HepG2 (cell line): Measurements from ENCODE around the gene TMEM120A. TPM values are rescaled to one million over a fixed set of nuclear protein-coding genes. Genes with fewer than 3 reads are reported as not detected.

Source experiments
- CEBPG ChIP-seq: IDR thresholded peaks from 2 replicates; pipeline ENCODE4 v1.6.1; 2016
- FOSL2 ChIP-seq: sonication (generic); formaldehyde crosslinking; IDR thresholded peaks from 2 replicates; pipeline ENCODE4 v1.4.0; 2020; ENCODE audit warnings: missing genetic modification reagents
- FOXA3 ChIP-seq: IDR thresholded peaks from 2 replicates; pipeline ENCODE4 v1.6.1; 2016; ENCODE audit warnings: missing genetic modification reagents, missing compliant biosample characterization
- FOXJ3 ChIP-seq: sonication (generic); formaldehyde crosslinking; IDR thresholded peaks from 2 replicates; pipeline ENCODE4 v1.4.0; 2020; ENCODE audit warnings: missing genetic modification reagents, mild to moderate bottlenecking, borderline replicate concordance
- ZBTB7A ChIP-seq: sonication (generic); formaldehyde crosslinking; IDR thresholded peaks from 2 replicates; pipeline ENCODE4 v1.8.0; 2022; ENCODE audit warnings: mild to moderate bottlenecking, missing genetic modification reagents
- ZNF607 ChIP-seq: sonication (generic); formaldehyde crosslinking; IDR thresholded peaks from 2 replicates; pipeline ENCODE4 v1.5.1; 2020; ENCODE audit warnings: missing genetic modification reagents, mild to moderate bottlenecking, borderline replicate concordance
- polyA plus RNA-seq, 8 experiments: library from polyadenylated mRNA; depleted of rRNA in 3 of 8; stranded (reverse) in 7 of 8; unstranded in 1 of 8; fragments of >200 nt; fragmentation: Illumina TruSeq in 4 of 8; extraction: Trizol in 4 of 8; gene quantifications; 2 replicates each; pipeline versions ENCODE4 v1.2.1 to v1.2.3, GENCODE V29; 2011 to 2016; ENCODE audit warnings: low read depth in 4 of 8, missing spikeins in 1 of 8, mixed read lengths in 1 of 8; ENCODE audit not compliant: insufficient read depth in 1 of 8
- total RNA-seq, 5 experiments: library from RNA; depleted of rRNA; stranded (reverse); fragments of >200 nt; fragmentation: Illumina TruSeq; extraction: Trizol; gene quantifications; 2 replicates each; pipeline ENCODE4 v1.2.3, GENCODE V29; 2016; ENCODE audit warnings: low read depth in 1 of 5
- TF ChIP-seq, protein P1 (sequence below): sonication (generic); formaldehyde crosslinking; IDR thresholded peaks from 2 replicates; pipeline ENCODE4 v1.8.1; 2023; ENCODE audit warnings: mild to moderate bottlenecking, moderate library complexity, missing genetic modification reagents
- TF ChIP-seq, protein P2 (sequence below): sonication (generic); formaldehyde crosslinking; IDR thresholded peaks from 2 replicates; pipeline ENCODE4 v1.5.0; 2020; ENCODE audit warnings: mild to moderate bottlenecking, missing genetic modification reagents, borderline replicate concordance
- TF ChIP-seq, protein P3 (sequence below): sonication (generic); formaldehyde crosslinking; IDR thresholded peaks from 2 replicates; pipeline ENCODE4 v1.8.1; 2023; ENCODE audit warnings: missing genetic modification reagents, inconsistent platforms, borderline replicate concordance
- TF ChIP-seq, protein P4 (sequence below): IDR thresholded peaks from 2 replicates; pipeline ENCODE4 v1.6.1; 2016; ENCODE audit warnings: mild to moderate bottlenecking
- TF ChIP-seq, protein P5 (sequence below): sonication (generic); formaldehyde crosslinking; IDR thresholded peaks from 2 replicates; pipeline ENCODE4 v1.4.0; 2020; ENCODE audit warnings: missing genetic modification reagents
- TF ChIP-seq, protein P6 (sequence below): sonication (generic); formaldehyde crosslinking; IDR thresholded peaks from 2 replicates; pipeline ENCODE4 v1.4.0; 2020; ENCODE audit warnings: missing genetic modification reagents

The TMEM120A gene
- total and polyA plus RNA-seq, 2 of the 13 experiments (the other 11 are each of a cell fraction or from before 2014, with no cell fraction given) = 40.3 to 102 TPM

DNA sequence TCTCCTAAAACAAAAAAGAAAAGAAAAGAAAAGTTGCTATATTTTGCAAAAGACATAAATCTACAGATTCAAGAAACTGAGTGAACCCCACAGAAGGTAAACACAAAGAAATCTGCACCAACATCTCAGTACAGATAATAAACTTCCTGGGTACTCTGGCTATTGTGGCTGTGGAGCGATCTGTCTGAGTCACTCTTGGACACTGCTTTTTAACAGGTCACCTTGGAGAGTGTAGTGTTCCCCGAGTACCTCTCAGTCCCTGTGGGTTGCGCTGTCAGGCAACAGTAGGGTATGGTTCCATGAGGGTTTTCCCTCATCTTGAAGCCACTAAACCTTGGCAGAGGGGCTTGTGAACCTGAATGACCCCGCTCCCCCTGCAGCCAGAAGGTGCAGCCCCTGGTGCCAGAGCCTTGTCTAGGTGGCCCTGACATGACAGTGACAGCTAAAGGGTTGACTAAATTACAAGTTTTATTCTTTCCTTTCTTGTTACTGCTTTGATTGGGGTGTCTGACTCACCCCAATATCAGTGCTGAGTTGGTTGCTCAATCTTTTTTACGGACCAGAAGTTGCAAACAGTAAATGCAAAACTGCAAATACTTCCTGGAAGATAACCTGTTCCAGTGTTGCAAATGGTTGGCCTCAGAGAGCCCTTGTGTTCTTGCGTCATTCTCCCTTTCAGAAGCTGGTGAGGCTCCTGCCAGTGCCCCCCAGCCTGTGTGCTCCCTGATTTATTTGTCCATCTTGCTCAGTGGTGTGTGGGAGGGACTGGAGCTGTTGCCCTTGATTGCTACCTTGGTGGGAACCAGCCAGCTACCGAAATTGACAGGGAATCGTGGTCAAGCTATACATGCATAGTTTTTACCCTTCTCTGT, 48.9 kb downstream of the TMEM120A start (continued):
- TF ChIP-seq, protein P1, sequence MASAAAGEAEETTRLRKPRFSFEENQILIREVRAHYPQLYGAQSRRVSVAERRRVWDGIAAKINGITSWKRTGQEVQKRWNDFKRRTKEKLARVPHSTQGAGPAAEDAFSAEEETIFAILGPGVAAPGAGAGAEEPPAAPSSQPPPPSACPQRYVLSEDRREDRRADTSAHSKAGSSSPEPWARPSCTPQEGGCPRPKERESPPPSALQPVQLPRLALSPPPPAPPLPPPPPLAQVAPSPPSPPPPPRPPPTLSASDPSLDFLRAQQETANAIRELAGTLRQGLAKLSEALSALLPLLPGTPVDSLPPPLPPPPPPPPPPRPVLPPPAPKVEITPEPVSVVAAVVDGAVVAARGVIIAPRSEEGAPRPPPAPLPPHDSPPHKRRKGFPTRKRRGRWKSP (CRISPR knock-in tag) = peak; percentile 46; the same call in 1 of the 2 replicates
- TF ChIP-seq ZBTB7A (CRISPR knock-in tag) = no peak
- peak; percentile 82 for TF ChIP-seq FOSL2 (CRISPR knock-in tag)
- TF ChIP-seq, protein P2, sequence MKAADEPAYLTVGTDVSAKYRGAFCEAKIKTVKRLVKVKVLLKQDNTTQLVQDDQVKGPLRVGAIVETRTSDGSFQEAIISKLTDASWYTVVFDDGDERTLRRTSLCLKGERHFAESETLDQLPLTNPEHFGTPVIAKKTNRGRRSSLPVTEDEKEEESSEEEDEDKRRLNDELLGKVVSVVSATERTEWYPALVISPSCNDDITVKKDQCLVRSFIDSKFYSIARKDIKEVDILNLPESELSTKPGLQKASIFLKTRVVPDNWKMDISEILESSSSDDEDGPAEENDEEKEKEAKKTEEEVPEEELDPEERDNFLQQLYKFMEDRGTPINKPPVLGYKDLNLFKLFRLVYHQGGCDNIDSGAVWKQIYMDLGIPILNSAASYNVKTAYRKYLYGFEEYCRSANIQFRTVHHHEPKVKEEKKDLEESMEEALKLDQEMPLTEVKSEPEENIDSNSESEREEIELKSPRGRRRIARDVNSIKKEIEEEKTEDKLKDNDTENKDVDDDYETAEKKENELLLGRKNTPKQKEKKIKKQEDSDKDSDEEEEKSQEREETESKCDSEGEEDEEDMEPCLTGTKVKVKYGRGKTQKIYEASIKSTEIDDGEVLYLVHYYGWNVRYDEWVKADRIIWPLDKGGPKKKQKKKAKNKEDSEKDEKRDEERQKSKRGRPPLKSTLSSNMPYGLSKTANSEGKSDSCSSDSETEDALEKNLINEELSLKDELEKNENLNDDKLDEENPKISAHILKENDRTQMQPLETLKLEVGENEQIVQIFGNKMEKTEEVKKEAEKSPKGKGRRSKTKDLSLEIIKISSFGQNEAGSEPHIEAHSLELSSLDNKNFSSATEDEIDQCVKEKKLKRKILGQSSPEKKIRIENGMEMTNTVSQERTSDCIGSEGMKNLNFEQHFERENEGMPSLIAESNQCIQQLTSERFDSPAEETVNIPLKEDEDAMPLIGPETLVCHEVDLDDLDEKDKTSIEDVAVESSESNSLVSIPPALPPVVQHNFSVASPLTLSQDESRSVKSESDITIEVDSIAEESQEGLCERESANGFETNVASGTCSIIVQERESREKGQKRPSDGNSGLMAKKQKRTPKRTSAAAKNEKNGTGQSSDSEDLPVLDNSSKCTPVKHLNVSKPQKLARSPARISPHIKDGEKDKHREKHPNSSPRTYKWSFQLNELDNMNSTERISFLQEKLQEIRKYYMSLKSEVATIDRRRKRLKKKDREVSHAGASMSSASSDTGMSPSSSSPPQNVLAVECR = peak; percentile 63; the same call in 1 of the 2 replicates
- TF ChIP-seq CEBPG (CRISPR knock-in tag) = peak; percentile 95
- TF ChIP-seq, protein P3, sequence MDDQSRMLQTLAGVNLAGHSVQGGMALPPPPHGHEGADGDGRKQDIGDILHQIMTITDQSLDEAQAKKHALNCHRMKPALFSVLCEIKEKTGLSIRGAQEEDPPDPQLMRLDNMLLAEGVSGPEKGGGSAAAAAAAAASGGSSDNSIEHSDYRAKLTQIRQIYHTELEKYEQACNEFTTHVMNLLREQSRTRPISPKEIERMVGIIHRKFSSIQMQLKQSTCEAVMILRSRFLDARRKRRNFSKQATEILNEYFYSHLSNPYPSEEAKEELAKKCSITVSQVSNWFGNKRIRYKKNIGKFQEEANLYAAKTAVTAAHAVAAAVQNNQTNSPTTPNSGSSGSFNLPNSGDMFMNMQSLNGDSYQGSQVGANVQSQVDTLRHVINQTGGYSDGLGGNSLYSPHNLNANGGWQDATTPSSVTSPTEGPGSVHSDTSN (CRISPR knock-in tag) = no peak
- TF ChIP-seq, protein P4, sequence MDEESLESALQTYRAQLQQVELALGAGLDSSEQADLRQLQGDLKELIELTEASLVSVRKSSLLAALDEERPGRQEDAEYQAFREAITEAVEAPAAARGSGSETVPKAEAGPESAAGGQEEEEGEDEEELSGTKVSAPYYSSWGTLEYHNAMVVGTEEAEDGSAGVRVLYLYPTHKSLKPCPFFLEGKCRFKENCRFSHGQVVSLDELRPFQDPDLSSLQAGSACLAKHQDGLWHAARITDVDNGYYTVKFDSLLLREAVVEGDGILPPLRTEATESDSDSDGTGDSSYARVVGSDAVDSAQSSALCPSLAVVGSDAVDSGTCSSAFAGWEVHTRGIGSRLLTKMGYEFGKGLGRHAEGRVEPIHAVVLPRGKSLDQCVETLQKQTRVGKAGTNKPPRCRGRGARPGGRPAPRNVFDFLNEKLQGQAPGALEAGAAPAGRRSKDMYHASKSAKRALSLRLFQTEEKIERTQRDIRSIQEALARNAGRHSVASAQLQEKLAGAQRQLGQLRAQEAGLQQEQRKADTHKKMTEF = peak; percentile 40; the same call in 1 of the 2 replicates
- TF ChIP-seq, protein P5, sequence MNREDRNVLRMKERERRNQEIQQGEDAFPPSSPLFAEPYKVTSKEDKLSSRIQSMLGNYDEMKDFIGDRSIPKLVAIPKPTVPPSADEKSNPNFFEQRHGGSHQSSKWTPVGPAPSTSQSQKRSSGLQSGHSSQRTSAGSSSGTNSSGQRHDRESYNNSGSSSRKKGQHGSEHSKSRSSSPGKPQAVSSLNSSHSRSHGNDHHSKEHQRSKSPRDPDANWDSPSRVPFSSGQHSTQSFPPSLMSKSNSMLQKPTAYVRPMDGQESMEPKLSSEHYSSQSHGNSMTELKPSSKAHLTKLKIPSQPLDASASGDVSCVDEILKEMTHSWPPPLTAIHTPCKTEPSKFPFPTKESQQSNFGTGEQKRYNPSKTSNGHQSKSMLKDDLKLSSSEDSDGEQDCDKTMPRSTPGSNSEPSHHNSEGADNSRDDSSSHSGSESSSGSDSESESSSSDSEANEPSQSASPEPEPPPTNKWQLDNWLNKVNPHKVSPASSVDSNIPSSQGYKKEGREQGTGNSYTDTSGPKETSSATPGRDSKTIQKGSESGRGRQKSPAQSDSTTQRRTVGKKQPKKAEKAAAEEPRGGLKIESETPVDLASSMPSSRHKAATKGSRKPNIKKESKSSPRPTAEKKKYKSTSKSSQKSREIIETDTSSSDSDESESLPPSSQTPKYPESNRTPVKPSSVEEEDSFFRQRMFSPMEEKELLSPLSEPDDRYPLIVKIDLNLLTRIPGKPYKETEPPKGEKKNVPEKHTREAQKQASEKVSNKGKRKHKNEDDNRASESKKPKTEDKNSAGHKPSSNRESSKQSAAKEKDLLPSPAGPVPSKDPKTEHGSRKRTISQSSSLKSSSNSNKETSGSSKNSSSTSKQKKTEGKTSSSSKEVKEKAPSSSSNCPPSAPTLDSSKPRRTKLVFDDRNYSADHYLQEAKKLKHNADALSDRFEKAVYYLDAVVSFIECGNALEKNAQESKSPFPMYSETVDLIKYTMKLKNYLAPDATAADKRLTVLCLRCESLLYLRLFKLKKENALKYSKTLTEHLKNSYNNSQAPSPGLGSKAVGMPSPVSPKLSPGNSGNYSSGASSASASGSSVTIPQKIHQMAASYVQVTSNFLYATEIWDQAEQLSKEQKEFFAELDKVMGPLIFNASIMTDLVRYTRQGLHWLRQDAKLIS (CRISPR knock-in tag) = no peak
- TF ChIP-seq, protein P6, sequence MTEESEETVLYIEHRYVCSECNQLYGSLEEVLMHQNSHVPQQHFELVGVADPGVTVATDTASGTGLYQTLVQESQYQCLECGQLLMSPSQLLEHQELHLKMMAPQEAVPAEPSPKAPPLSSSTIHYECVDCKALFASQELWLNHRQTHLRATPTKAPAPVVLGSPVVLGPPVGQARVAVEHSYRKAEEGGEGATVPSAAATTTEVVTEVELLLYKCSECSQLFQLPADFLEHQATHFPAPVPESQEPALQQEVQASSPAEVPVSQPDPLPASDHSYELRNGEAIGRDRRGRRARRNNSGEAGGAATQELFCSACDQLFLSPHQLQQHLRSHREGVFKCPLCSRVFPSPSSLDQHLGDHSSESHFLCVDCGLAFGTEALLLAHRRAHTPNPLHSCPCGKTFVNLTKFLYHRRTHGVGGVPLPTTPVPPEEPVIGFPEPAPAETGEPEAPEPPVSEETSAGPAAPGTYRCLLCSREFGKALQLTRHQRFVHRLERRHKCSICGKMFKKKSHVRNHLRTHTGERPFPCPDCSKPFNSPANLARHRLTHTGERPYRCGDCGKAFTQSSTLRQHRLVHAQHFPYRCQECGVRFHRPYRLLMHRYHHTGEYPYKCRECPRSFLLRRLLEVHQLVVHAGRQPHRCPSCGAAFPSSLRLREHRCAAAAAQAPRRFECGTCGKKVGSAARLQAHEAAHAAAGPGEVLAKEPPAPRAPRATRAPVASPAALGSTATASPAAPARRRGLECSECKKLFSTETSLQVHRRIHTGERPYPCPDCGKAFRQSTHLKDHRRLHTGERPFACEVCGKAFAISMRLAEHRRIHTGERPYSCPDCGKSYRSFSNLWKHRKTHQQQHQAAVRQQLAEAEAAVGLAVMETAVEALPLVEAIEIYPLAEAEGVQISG = peak; percentile 18; the same call in 1 of the 2 replicates
- no peak for TF ChIP-seq ZNF607 (CRISPR knock-in tag)
- peak; percentile 54; the same call in 1 of the 2 replicates for TF ChIP-seq FOXA3 (CRISPR knock-in tag)
- TF ChIP-seq FOXJ3 (CRISPR knock-in tag) = peak; percentile 59; the same call in 1 of the 2 replicates
